NK-92 (cell line): ENCODE data around the gene SFXN3.

Experiments used
- DNase-seq: peaks from one replicate; lab custom pipeline; 2025; ENCODE audit not compliant: unreplicated experiment; lab: John Stamatoyannopoulos, UW

Gene SFXN3

GRCh38 chr10:101031128-101031795, at the start of gene SFXN3, which contains the start of gene PDZD7:
Gene SFXN3 (plus strand): TSS chr10:101031234. CDS start chr10:101034695, 3,461 bp downstream.
Gene PDZD7 (minus strand): TSS chr10:101031129. CDS start chr10:101030219, 910 bp downstream.
- peak; percentile 15 for DNase-seq

- DNase-seq = no peak
Observed at GRCh38 chr10:100982916-100983830, 47.9 kb upstream of the SFXN3 start.

GRCh38 chr10:100983868-100984671, 47.0 kb upstream of the SFXN3 start:
- DNase-seq = no peak

GRCh38 chr10:100984672-100985177, 46.3 kb upstream of the SFXN3 start:
- no peak for DNase-seq

- no peak for DNase-seq
Observed at GRCh38 chr10:100985336-100985735, 45.7 kb upstream of the SFXN3 start.

- no peak for DNase-seq
Observed at GRCh38 chr10:100986623-100986951, 44.4 kb upstream of the SFXN3 start.

GRCh38 chr10:100986952-100987684, 43.9 kb upstream of the SFXN3 start, which contains the start of the genes MRPL43 and TWNK:
Gene MRPL43 (minus strand): TSS chr10:100987497. CDS start chr10:100987443, 54 bp downstream.
Gene TWNK (plus strand): TSS chr10:100987543. CDS start chr10:100988211, 668 bp downstream.
- peak; percentile 24 for DNase-seq

- no peak for DNase-seq
Observed at GRCh38 chr10:100987685-100988049, 43.4 kb upstream of the SFXN3 start.

- DNase-seq = no peak
Observed at GRCh38 chr10:100988166-100988565, 42.9 kb upstream of the SFXN3 start.

- no peak for DNase-seq
Observed at GRCh38 chr10:100989088-100989487, 41.9 kb upstream of the SFXN3 start.

- no peak for DNase-seq
Observed at GRCh38 chr10:100993986-100994708, 36.9 kb upstream of the SFXN3 start.

GRCh38 chr10:100995181-100995580, 35.9 kb upstream of the SFXN3 start:
- DNase-seq = no peak

- DNase-seq = no peak
Observed at GRCh38 chr10:100996678-100997359, 34.2 kb upstream of the SFXN3 start.

- no peak for DNase-seq
Observed at GRCh38 chr10:100997360-100998182, 33.5 kb upstream of the SFXN3 start.

GRCh38 chr10:100998183-100998990, 32.6 kb upstream of the SFXN3 start:
- DNase-seq = no peak

GRCh38 chr10:100998991-100999741, 31.9 kb upstream of the SFXN3 start:
- no peak for DNase-seq

- no peak for DNase-seq
Observed at GRCh38 chr10:100999742-101000126, 31.3 kb upstream of the SFXN3 start, which contains the start of gene LZTS2. Gene LZTS2 (plus strand): TSS chr10:100999808. CDS start chr10:101002539, 2,731 bp downstream.
